Measurements from ENCODE around the gene UGT1A10. TPM values are rescaled to one million over a fixed set of nuclear protein-coding genes. Genes with fewer than 3 reads are reported as not detected.
"Not testable (repeated sequence)": the region's sequence is repeated elsewhere in the genome, so short reads cannot be mapped to it uniquely, and the experiment has no call there.

Gene UGT1A10
- total RNA-seq (2014; rRNA removed; shearing (Covaris generic)), result not detected in 2 replicates

DNA sequence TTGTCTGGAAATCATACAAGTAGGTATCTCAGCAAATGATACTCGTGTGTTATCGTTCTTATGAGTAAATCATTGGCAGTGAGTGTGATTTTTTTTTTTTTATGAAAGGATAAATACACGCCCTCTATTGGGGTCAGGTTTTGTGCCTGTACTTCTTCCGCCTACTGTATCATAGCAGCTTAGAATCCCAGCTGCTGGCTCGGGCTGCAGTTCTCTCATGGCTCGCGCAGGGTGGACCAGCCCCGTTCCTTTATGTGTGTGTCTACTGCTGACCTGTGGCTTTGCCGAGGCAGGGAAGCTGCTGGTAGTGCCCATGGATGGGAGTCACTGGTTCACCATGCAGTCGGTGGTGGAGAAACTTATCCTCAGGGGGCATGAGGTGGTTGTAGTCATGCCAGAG is at the start of gene UGT1A10:
TSS of gene UGT1A10 (plus strand) at position 143 of the 400 bp plus-strand sequence. CDS start at position 218, 75 bp downstream.
- not testable (repeated sequence) for DNase-seq

GRCh38 chr2:233588400-233588799 is 47.8 kb upstream of the UGT1A10 start:
- Histone ChIP-seq H3K4me3 (ENCODE audit: insufficient read depth, low read depth, low read length) (no peak overlapping the region), H3K36me3 (replicated peaks; ENCODE audit: control insufficient read depth, insufficient read depth, low read length) (no peaks in the 10 kb centered on the region), H3K27me3 (ENCODE audit: control insufficient read depth, insufficient read depth, low read length) (no peaks in the 10 kb centered on the region)
- DNase-seq, result no peak

More for the DNA sequence above, at the start of gene UGT1A10:
- not testable (repeated sequence) for H3K36me3 ChIP-seq (replicated peaks; ENCODE audit: control insufficient read depth, insufficient read depth, low read length); H3K27me3 ChIP-seq (ENCODE audit: control insufficient read depth, insufficient read depth, low read length); H3K4me3 ChIP-seq (ENCODE audit: insufficient read depth, low read depth, low read length)

GRCh38 chr2:233592706-233593105 is 43.5 kb upstream of the UGT1A10 start:
- not testable (repeated sequence) for H3K4me3 ChIP-seq (ENCODE audit: insufficient read depth, low read depth, low read length); H3K36me3 ChIP-seq (replicated peaks; ENCODE audit: control insufficient read depth, insufficient read depth, low read length); DNase-seq; H3K27me3 ChIP-seq (ENCODE audit: control insufficient read depth, insufficient read depth, low read length)

GRCh38 chr2:233593201-233593600 is 43.0 kb upstream of the UGT1A10 start:
- no peak for DNase-seq
- Histone ChIP-seq H3K27me3 (ENCODE audit: control insufficient read depth, insufficient read depth, low read length) (no peaks in the 10 kb centered on the region), H3K36me3 (replicated peaks; ENCODE audit: control insufficient read depth, insufficient read depth, low read length) (no peaks in the 10 kb centered on the region), H3K4me3 (ENCODE audit: insufficient read depth, low read depth, low read length) (no peak overlapping the region)

DNA sequence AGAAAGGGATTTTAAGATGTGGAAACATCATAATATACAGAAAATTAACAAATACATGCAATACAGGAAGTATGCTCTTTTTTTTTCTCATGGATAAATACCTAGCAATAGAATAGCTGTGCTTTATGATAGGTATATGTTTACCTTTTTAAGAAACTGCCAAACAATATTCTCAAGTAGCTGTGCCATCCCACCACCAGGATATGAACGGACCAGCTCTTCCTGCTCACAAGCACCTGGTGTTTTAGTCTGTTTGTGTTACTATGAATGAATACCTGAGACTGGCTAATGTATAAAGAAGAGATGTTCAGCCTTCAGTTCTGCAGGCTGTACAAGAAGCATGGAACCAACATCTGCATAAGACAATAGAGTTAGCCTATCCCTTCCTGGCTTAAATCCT is 38.7 kb upstream of the UGT1A10 start:
- H3K4me3 ChIP-seq (ENCODE audit: insufficient read depth, low read depth, low read length), result no peak overlapping the region
- no peak for DNase-seq

GRCh38 chr2:233598952-233599351 is 37.3 kb upstream of the UGT1A10 start:
- Histone ChIP-seq H3K27me3 (ENCODE audit: control insufficient read depth, insufficient read depth, low read length) (no peaks in the 10 kb centered on the region), H3K4me3 (ENCODE audit: insufficient read depth, low read depth, low read length) (no peak overlapping the region), H3K36me3 (replicated peaks; ENCODE audit: control insufficient read depth, insufficient read depth, low read length) (no peaks in the 10 kb centered on the region)
- no peak for DNase-seq

More for the DNA sequence above, 38.7 kb upstream of the UGT1A10 start:
- Histone ChIP-seq H3K36me3 (replicated peaks; ENCODE audit: control insufficient read depth, insufficient read depth, low read length) (no peaks in the 10 kb centered on the region), H3K27me3 (ENCODE audit: control insufficient read depth, insufficient read depth, low read length) (no peaks in the 10 kb centered on the region)

- no peaks in the 10 kb centered on the region for H3K27me3 ChIP-seq (ENCODE audit: control insufficient read depth, insufficient read depth, low read length)
- no peak for DNase-seq
- H3K4me3 ChIP-seq (ENCODE audit: insufficient read depth, low read depth, low read length), result no peak overlapping the region
- no peaks in the 10 kb centered on the region for H3K36me3 ChIP-seq (replicated peaks; ENCODE audit: control insufficient read depth, insufficient read depth, low read length)
Observed at GRCh38 chr2:233600386-233600785, 35.9 kb upstream of the UGT1A10 start.

- Histone ChIP-seq H3K27me3 (ENCODE audit: control insufficient read depth, insufficient read depth, low read length) (no peaks in the 10 kb centered on the region), H3K4me3 (ENCODE audit: insufficient read depth, low read depth, low read length) (no peak overlapping the region), H3K36me3 (replicated peaks; ENCODE audit: control insufficient read depth, insufficient read depth, low read length) (no peaks in the 10 kb centered on the region)
- DNase-seq, result no peak
Observed at GRCh38 chr2:233602076-233602475, 34.2 kb upstream of the UGT1A10 start.

GRCh38 chr2:233603520-233603919 is 32.7 kb upstream of the UGT1A10 start:
- Histone ChIP-seq H3K36me3 (replicated peaks; ENCODE audit: control insufficient read depth, insufficient read depth, low read length) (no peaks in the 10 kb centered on the region), H3K4me3 (ENCODE audit: insufficient read depth, low read depth, low read length) (no peak overlapping the region), H3K27me3 (ENCODE audit: control insufficient read depth, insufficient read depth, low read length) (no peaks in the 10 kb centered on the region)
- no peak for DNase-seq

DNA sequence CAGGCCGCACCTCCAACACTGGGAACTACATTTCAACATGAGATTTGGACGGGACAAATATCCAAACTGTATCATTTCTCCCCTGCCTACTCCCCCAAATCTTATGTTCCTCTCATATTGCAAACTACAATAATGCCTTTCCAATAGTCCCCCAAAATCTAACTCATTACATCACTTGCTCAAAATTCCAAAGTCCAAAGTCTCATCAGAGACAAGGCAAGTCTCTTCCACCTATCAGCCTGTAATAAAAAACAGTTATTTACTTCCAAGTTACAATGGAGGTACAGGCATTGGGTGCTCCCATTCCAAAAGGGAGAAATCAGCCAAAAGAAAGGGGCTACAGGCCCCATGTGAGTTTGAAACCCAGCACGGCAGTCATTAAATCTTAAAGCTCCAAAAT is 31.4 kb upstream of the UGT1A10 start:
- DNase-seq, result no peak
- no peaks in the 10 kb centered on the region for H3K36me3 ChIP-seq (replicated peaks; ENCODE audit: control insufficient read depth, insufficient read depth, low read length)
- H3K27me3 ChIP-seq (ENCODE audit: control insufficient read depth, insufficient read depth, low read length), result no peaks in the 10 kb centered on the region
- no peak overlapping the region for H3K4me3 ChIP-seq (ENCODE audit: insufficient read depth, low read depth, low read length)

DNA sequence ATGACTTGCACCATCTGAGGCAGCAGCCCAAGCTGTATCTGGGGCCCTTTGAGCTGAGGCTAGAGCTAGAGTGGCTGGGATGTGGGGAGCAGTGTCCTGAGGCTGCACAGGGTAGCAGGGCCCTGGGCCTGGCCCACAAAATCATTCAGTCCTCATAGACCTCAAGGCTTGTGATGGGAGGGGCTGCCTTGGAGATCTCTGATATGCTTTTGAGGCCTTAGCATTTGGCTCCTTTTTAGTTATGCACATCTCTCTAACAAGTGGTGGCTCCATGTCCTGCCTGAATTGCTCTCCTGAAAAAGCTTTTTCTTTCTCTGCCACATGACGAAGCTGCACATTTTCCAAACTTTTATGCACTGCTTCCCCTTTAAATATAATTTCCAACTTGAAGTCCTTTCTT is 30.6 kb upstream of the UGT1A10 start:
- Histone ChIP-seq H3K4me3 (ENCODE audit: insufficient read depth, low read depth, low read length) (no peak overlapping the region), H3K36me3 (replicated peaks; ENCODE audit: control insufficient read depth, insufficient read depth, low read length) (no peaks in the 10 kb centered on the region), H3K27me3 (ENCODE audit: control insufficient read depth, insufficient read depth, low read length) (no peaks in the 10 kb centered on the region)
- DNase-seq, result no peak

DNA sequence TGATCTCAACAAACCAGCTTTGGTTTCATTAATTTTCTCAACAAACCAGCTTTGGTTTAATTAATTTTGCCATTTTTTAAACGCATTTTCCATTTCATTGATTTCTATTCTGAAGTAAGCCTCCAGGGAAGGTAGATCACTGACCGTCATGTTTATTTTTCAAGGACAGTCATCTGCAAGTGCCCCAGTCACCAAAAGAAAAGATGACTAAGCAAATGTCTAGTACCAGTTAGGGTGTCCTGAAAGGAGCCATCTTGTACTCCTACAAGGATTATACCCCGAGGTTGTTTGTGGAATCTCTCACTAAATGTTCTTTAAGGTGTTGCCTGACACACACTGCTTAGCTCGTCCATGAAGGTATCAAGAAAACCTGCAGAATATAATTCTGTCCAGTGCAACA is 25.0 kb upstream of the UGT1A10 start:
- Histone ChIP-seq H3K27me3 (ENCODE audit: control insufficient read depth, insufficient read depth, low read length) (no peaks in the 10 kb centered on the region), H3K4me3 (ENCODE audit: insufficient read depth, low read depth, low read length) (no peak overlapping the region), H3K36me3 (replicated peaks; ENCODE audit: control insufficient read depth, insufficient read depth, low read length) (no peaks in the 10 kb centered on the region)
- DNase-seq, result no peak

- not testable (repeated sequence) for H3K36me3 ChIP-seq (replicated peaks; ENCODE audit: control insufficient read depth, insufficient read depth, low read length); DNase-seq; H3K27me3 ChIP-seq (ENCODE audit: control insufficient read depth, insufficient read depth, low read length); H3K4me3 ChIP-seq (ENCODE audit: insufficient read depth, low read depth, low read length)
Observed at GRCh38 chr2:233617476-233617875, 18.8 kb upstream of the UGT1A10 start, which contains the start of gene UGT1A8. Gene UGT1A8 (plus strand): TSS chr2:233617633. CDS start chr2:233617708, 75 bp downstream.

DNA sequence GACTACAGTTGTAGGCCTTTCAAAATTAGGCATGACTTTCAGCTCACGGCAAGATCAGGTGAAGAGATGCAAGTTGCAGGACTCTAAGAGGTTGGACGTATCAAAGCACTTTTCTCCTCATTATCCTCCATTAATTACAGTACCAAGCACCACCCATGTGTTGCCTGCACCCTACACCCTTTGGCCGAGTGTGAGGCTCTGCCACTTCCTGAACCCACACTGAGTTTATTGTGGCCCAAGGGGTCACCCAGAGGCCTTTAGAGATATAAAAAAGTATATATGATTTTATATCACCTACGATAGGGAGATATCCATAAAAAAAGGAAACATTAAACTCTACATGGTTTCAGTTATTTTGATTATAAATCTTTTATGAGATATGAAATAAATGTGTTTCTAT is 16.0 kb upstream of the UGT1A10 start:
- H3K4me3 ChIP-seq (ENCODE audit: insufficient read depth, low read depth, low read length), result no peak overlapping the region
- H3K36me3 ChIP-seq (replicated peaks; ENCODE audit: control insufficient read depth, insufficient read depth, low read length), result no peaks in the 10 kb centered on the region
- H3K27me3 ChIP-seq (ENCODE audit: control insufficient read depth, insufficient read depth, low read length), result no peaks in the 10 kb centered on the region
- no peak for DNase-seq

GRCh38 chr2:233621863-233622262 is 14.4 kb upstream of the UGT1A10 start:
- not testable (repeated sequence) for H3K4me3 ChIP-seq (ENCODE audit: insufficient read depth, low read depth, low read length); H3K36me3 ChIP-seq (replicated peaks; ENCODE audit: control insufficient read depth, insufficient read depth, low read length); DNase-seq; H3K27me3 ChIP-seq (ENCODE audit: control insufficient read depth, insufficient read depth, low read length)

Measured in H7 (cell line).